GM12891 (cell line): Measurements from ENCODE around the gene CEND1.

Experiments used
- PAX5 ChIP-seq: IDR thresholded peaks from 2 replicates; pipeline ENCODE4 v1.6.1; 2011; ENCODE audit warnings: low read length, moderate library complexity, mild to moderate bottlenecking; ENCODE audit not compliant: insufficient read depth, severe bottlenecking
- POLR2A ChIP-seq: IDR thresholded peaks from 2 replicates; pipeline ENCODE4 v1.6.1; 2011; ENCODE audit warnings: low read depth, low read length, control low read depth
- POLR2AphosphoS5 ChIP-seq: IDR thresholded peaks from 2 replicates; pipeline ENCODE4 v1.6.1; 2011; ENCODE audit warnings: low read depth, low read length, control low read depth
- TAF1 ChIP-seq: IDR thresholded peaks from 2 replicates; pipeline ENCODE4 v1.6.1; 2011; ENCODE audit warnings: low read depth, low read length, control low read depth

- TF ChIP-seq POLR2A (no peak), POLR2AphosphoS5 (no peak), PAX5 (no peak), TAF1 (no peak)
Observed at GRCh38 chr11:793556-793955, 3.7 kb upstream of the CEND1 start.
